ENCODE data around the gene MYLK4.

DNA sequence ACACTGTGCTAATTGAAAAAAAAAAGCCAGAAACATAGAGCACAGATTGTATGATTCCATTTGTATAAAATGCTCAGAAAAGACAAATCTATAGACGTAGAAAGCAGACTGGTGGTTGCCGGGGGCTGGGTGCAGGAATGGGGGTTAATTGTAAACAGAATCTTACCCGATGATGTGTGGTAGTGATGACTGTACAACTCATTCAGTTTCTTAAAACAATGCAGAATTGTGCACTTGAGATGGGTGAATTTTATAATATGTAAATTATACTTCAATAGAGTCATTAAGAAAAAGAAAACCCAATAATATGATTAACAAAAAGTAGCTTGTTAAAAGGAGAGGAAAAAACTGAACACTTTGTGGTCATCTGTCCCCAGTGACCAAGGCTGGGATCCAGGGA lies 3.7 kb upstream of the MYLK4 start:
- TF ChIP-seq, protein P1, sequence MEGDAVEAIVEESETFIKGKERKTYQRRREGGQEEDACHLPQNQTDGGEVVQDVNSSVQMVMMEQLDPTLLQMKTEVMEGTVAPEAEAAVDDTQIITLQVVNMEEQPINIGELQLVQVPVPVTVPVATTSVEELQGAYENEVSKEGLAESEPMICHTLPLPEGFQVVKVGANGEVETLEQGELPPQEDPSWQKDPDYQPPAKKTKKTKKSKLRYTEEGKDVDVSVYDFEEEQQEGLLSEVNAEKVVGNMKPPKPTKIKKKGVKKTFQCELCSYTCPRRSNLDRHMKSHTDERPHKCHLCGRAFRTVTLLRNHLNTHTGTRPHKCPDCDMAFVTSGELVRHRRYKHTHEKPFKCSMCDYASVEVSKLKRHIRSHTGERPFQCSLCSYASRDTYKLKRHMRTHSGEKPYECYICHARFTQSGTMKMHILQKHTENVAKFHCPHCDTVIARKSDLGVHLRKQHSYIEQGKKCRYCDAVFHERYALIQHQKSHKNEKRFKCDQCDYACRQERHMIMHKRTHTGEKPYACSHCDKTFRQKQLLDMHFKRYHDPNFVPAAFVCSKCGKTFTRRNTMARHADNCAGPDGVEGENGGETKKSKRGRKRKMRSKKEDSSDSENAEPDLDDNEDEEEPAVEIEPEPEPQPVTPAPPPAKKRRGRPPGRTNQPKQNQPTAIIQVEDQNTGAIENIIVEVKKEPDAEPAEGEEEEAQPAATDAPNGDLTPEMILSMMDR (IDR thresholded peaks at IDR 0.05; ENCODE audit: insufficient read depth, low read depth, low read length) = no peak
- TF ChIP-seq EZH2 (IDR thresholded peaks at IDR 0.05; ENCODE audit: insufficient read depth, low read length) = no peak

All from astrocyte (in vitro differentiated cells and primary cell).